SU-DHL-6 (cell line): ENCODE measurements around the gene LTBP2.

Experiments used
- H2AFZ ChIP-seq: fragments of 200-600 bp; sonication (generic); 2 replicates; pipeline ENCODE4 v1.6.1; 2014; ENCODE audit warnings: low read depth, mild to moderate bottlenecking, moderate library complexity, mixed read lengths, antibody characterized with exemption, low read length; ENCODE audit not compliant: severe bottlenecking
- H3F3A ChIP-seq: fragments of 200-600 bp; shearing (Covaris generic); 2 replicates; pipeline ENCODE4 v1.6.0; 2016; ENCODE audit warnings: antibody characterized with exemption, mild to moderate bottlenecking; ENCODE audit not compliant: insufficient read depth
- H3K27ac ChIP-seq: fragments of 200-600 bp; sonication (generic); 2 replicates; pipeline ENCODE4 v1.5.1; 2016; ENCODE audit warnings: low read depth, mild to moderate bottlenecking, low read length, moderate library complexity, mixed read lengths
- H3K27me3 ChIP-seq: fragments of 200-600 bp; sonication (generic), shearing (Covaris generic); 2 replicates; pipeline ENCODE4 v1.6.0; 2014; ENCODE audit warnings: mild to moderate bottlenecking, low read length
- H3K36me3 ChIP-seq: fragments of 200-600 bp; sonication (generic); 2 replicates; pipeline ENCODE4 v1.6.1; 2014; ENCODE audit warnings: mild to moderate bottlenecking, low read length, mixed read lengths
- H3K4me2 ChIP-seq: fragments of 300-600, 200-600 bp; shearing (Covaris generic), sonication (generic); 2 replicates; pipeline ENCODE4 v1.6.0; 2014; ENCODE audit warnings: low read length, low read depth, mild to moderate bottlenecking; ENCODE audit not compliant: poor library complexity, severe bottlenecking
- H3K4me3 ChIP-seq: fragments of 200-600 bp; sonication (generic); 2 replicates; pipeline ENCODE4 v1.5.1; 2014; ENCODE audit warnings: antibody characterized with exemption, low read length, mild to moderate bottlenecking, mixed read lengths; ENCODE audit not compliant: insufficient read depth, poor library complexity, severe bottlenecking
- H3K79me2 ChIP-seq: fragments of 200-600 bp; sonication (generic); 2 replicates; pipeline ENCODE4 v1.6.1; 2014; ENCODE audit warnings: mild to moderate bottlenecking, low read length, moderate library complexity; ENCODE audit not compliant: insufficient read depth
- H3K9ac ChIP-seq: fragments of 200-600 bp; sonication (generic); 2 replicates; pipeline ENCODE4 v1.7.0; 2014; ENCODE audit warnings: mild to moderate bottlenecking, low read length
- H3K9me2 ChIP-seq: fragments of 200-600 bp; sonication (generic); replicated peaks from 2 replicates; pipeline ENCODE4 v1.6.1; 2014; ENCODE audit warnings: low read length; ENCODE audit not compliant: insufficient read depth
- H3K9me3 ChIP-seq: fragments of 200-600 bp; sonication (generic); 2 replicates; pipeline ENCODE4 v1.6.1; 2014; ENCODE audit warnings: low read length, mixed read lengths; ENCODE audit not compliant: insufficient read depth
- H4K20me1 ChIP-seq: fragments of 200-600 bp; sonication (generic); 2 replicates; pipeline ENCODE4 v1.6.1; 2014; ENCODE audit warnings: low read depth, mild to moderate bottlenecking, antibody characterized with exemption, low read length, moderate library complexity, mixed read lengths
- EZH2phosphoT487 ChIP-seq: fragments of 200-600 bp; sonication (generic), shearing (Covaris generic); conservative IDR thresholded peaks from 2 replicates; pipeline ENCODE4 v1.6.1; 2018; ENCODE audit warnings: mild to moderate bottlenecking, antibody characterized with exemption, low read length, moderate library complexity, mixed read lengths
- TF ChIP-seq, protein P1 (sequence below): fragments of 200-600 bp; sonication (generic); IDR thresholded peaks from one replicate; pipeline ENCODE4 v1.5.1; 2017; ENCODE audit warnings: antibody characterized with exemption, mild to moderate bottlenecking, low read length, moderate library complexity; ENCODE audit not compliant: insufficient read depth, poor library complexity, severe bottlenecking

Gene LTBP2

DNA sequence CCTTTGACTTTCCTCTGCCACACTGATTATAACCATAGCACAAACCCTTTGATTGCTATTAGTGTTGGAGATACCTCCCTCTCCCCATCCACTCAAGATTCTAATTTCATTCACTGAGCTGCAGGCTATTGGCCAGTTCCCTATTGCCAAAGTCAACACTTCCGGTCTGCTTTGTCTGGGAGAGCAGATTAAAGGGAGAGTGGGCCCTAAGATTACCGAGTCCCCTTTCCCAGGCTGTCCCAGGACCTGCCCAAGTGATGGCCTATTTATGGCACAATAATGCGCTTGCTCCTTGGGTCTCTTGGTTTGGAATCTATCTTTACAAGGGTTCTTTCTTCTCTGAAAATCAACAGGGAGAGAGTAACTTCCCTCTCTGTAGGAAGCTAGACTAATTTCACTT, 42.9 kb upstream of the LTBP2 start:
- Histone ChIP-seq H3K79me2 (no peaks in the 10 kb centered on the region), H2AFZ (no peak overlapping the region), H3K4me3 (no peak overlapping the region), H3F3A (no peaks in the 10 kb centered on the region), H4K20me1 (no peaks in the 10 kb centered on the region), H3K27me3 (no peaks in the 10 kb centered on the region), H3K9me2 (no peaks in the 10 kb centered on the region), H3K36me3 (no peaks in the 10 kb centered on the region), H3K27ac (no peak overlapping the region), H3K4me2 (no peak overlapping the region), H3K9ac (no peak overlapping the region), H3K9me3 (no peaks in the 10 kb centered on the region)
- TF ChIP-seq, protein P1, sequence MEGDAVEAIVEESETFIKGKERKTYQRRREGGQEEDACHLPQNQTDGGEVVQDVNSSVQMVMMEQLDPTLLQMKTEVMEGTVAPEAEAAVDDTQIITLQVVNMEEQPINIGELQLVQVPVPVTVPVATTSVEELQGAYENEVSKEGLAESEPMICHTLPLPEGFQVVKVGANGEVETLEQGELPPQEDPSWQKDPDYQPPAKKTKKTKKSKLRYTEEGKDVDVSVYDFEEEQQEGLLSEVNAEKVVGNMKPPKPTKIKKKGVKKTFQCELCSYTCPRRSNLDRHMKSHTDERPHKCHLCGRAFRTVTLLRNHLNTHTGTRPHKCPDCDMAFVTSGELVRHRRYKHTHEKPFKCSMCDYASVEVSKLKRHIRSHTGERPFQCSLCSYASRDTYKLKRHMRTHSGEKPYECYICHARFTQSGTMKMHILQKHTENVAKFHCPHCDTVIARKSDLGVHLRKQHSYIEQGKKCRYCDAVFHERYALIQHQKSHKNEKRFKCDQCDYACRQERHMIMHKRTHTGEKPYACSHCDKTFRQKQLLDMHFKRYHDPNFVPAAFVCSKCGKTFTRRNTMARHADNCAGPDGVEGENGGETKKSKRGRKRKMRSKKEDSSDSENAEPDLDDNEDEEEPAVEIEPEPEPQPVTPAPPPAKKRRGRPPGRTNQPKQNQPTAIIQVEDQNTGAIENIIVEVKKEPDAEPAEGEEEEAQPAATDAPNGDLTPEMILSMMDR: no peak
- TF ChIP-seq EZH2phosphoT487: no peak

DNA sequence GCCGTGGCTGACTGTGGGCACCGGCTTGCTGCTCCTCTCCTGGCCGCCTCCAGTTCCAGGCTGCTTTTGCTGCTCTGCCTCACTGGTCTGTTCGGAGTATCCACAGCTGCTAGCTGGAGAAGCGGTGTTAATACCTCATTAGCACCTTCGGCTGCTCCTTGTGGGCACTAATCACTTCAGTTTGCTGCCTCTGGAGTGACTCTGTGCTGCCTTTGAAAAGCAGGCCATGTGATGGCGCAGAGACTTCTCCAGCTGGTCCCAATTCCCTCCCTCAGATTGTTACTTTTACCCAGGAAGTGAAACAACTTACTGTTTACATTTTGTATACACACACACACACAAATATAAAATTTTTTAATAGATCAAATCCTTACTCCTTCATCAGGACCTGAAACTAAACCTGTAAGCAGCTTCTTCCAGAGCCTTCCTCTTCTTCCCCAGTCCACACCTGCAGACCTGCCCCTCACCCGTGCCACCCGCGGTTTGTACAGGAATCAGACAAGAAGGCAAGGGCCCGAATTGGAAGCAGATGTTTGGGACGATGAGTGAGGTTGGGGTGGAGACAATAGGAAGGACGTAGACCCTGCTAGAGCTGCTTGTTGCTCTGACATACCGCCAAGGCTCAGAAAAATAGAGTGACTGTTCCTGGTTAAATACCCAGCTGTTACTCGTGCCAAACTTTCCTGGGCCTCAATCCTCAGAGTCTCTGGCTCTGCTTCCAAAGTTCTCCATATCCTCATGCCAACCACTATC, 41.5 kb upstream of the LTBP2 start:
- no peaks in the 10 kb centered on the region for H3F3A ChIP-seq
- no peaks in the 10 kb centered on the region for H3K27me3 ChIP-seq
- TF ChIP-seq, protein P1: no peak
- TF ChIP-seq EZH2phosphoT487: no peak
- no peaks in the 10 kb centered on the region for H3K9me2 ChIP-seq
- H3K9ac ChIP-seq: no peak overlapping the region
- H3K9me3 ChIP-seq: no peaks in the 10 kb centered on the region
- H3K36me3 ChIP-seq: no peaks in the 10 kb centered on the region
- H3K4me3 ChIP-seq: no peak overlapping the region
- H3K79me2 ChIP-seq: no peaks in the 10 kb centered on the region
- H4K20me1 ChIP-seq: no peaks in the 10 kb centered on the region
- H3K27ac ChIP-seq: no peak overlapping the region
- H3K4me2 ChIP-seq: no peak overlapping the region
- no peak overlapping the region for H2AFZ ChIP-seq

DNA sequence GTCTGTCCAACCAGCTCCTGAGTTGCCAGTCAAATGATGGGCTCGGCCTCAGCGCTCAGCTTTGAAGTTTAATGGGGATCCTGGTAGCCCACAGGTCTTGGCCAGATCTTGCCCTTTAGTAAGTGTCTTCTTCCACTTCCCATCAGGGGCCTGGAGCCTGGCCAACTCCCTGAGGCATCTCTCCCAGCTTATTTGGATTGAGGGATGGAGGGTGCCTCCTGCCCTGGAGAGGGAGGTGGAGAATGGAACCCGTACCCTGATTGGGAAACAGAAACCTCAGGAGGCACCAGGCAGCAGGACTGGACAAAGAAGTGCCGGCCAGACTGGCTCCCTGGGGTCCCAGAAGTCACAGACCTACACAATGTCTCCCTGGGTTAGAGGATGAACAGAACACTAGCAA, 40.5 kb upstream of the LTBP2 start:
- Histone ChIP-seq H4K20me1 (no peaks in the 10 kb centered on the region), H3K9ac (no peak overlapping the region), H3K27me3 (no peaks in the 10 kb centered on the region), H3K9me2 (no peaks in the 10 kb centered on the region), H3K27ac (no peak overlapping the region), H3K9me3 (no peaks in the 10 kb centered on the region), H2AFZ (no peak overlapping the region), H3K36me3 (no peaks in the 10 kb centered on the region), H3F3A (no peaks in the 10 kb centered on the region), H3K4me3 (no peak overlapping the region), H3K4me2 (no peak overlapping the region), H3K79me2 (no peaks in the 10 kb centered on the region)
- no peak for TF ChIP-seq EZH2phosphoT487

DNA sequence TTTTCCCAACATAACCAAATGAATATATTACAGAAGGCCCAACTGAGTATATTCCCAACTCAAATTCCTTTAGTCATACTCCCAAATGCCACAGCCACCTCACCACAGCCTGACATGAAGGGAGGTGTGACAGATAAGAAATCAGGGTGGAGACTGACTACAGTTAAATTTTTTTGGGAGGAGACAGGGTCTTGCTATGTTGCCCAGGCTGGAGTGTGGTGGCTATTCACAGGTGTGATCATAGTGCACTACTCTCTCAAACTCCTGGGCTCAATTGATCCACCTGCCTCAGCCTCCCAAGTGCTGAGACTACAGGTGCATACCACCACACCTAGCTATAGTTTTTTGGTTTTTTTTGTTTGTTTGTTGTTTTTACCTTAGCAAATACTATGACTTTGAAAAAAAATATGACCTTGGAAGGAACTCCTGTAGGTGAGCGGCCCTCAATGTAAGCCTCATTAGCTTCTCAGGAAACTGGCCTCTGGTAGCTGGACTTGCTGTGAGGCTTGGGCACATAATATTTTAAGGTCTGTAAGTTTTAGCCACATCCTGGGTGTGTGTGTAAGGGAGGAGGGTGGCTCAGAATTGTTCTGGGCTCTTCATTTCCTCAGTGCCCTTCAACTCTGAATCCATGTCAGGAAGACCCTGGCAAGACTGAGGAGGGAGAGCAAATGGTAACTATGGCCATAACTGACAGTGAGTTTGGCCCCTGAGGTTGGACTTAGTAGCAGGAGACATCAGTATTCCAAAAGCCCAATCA, 39.1 kb upstream of the LTBP2 start:
- H3K9me3 ChIP-seq: no peaks in the 10 kb centered on the region
- no peak overlapping the region for H3K27ac ChIP-seq
- H3K36me3 ChIP-seq: no peaks in the 10 kb centered on the region
- TF ChIP-seq, protein P1: no peak
- TF ChIP-seq EZH2phosphoT487: no peak
- no peak overlapping the region for H3K9ac ChIP-seq
- H3K4me3 ChIP-seq: no peak overlapping the region
- no peaks in the 10 kb centered on the region for H3K79me2 ChIP-seq
- no peaks in the 10 kb centered on the region for H3K27me3 ChIP-seq
- H4K20me1 ChIP-seq: no peaks in the 10 kb centered on the region
- H2AFZ ChIP-seq: no peak overlapping the region
- H3K4me2 ChIP-seq: no peak overlapping the region
- H3F3A ChIP-seq: no peaks in the 10 kb centered on the region
- H3K9me2 ChIP-seq: no peaks in the 10 kb centered on the region
